Bronchial epithelial cell (primary cell): ENCODE results near the gene FBLL1. TPM values are rescaled to one million over a fixed set of nuclear protein-coding genes. Genes with fewer than 3 reads are reported as not detected.
A peak's percentile ranks its signal among the peaks of the same experiment; 100 is the strongest.

Experiments
- DNase-seq: peaks from one replicate; pipeline ENCODE4 v3.0.0-alpha.2; 2010; ENCODE audit warnings: low read depth
- FAIRE-seq: peaks from 2 replicates; lab custom pipeline; 2011; peaks lifted over from hg19 to GRCh38; lab: Jason Lieb, UNC
- H3K27me3 ChIP-seq: 2 replicates; pipeline ENCODE4 v1.5.1; 2011; ENCODE audit warnings: low read length; ENCODE audit not compliant: control insufficient read depth, insufficient read depth
- H3K36me3 ChIP-seq: 2 replicates; pipeline ENCODE4 v1.5.1; 2011; ENCODE audit warnings: low read length; ENCODE audit not compliant: control insufficient read depth, insufficient read depth
- H3K4me3 ChIP-seq: 2 replicates; pipeline ENCODE4 v1.5.1; 2011; ENCODE audit warnings: mild to moderate bottlenecking, low read depth, low read length, control low read depth
- total RNA-seq: library from RNA; depleted of rRNA; stranded (reverse); fragments of >200 nt; gene quantifications from 2 replicates; pipeline ENCODE4 v1.2.1, GENCODE V29; 2014
- TF ChIP-seq, protein P1 (sequence below): IDR thresholded peaks from 2 replicates; pipeline ENCODE4 v1.5.1; 2011; ENCODE audit warnings: mild to moderate bottlenecking, moderate library complexity, low read length, control low read depth, inconsistent platforms; ENCODE audit not compliant: insufficient read depth, severe bottlenecking

The FBLL1 gene
- total RNA-seq, 1 donor from 2014 or later, result not detected

- TF ChIP-seq, protein P1, sequence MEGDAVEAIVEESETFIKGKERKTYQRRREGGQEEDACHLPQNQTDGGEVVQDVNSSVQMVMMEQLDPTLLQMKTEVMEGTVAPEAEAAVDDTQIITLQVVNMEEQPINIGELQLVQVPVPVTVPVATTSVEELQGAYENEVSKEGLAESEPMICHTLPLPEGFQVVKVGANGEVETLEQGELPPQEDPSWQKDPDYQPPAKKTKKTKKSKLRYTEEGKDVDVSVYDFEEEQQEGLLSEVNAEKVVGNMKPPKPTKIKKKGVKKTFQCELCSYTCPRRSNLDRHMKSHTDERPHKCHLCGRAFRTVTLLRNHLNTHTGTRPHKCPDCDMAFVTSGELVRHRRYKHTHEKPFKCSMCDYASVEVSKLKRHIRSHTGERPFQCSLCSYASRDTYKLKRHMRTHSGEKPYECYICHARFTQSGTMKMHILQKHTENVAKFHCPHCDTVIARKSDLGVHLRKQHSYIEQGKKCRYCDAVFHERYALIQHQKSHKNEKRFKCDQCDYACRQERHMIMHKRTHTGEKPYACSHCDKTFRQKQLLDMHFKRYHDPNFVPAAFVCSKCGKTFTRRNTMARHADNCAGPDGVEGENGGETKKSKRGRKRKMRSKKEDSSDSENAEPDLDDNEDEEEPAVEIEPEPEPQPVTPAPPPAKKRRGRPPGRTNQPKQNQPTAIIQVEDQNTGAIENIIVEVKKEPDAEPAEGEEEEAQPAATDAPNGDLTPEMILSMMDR, result no peak
- no peak for DNase-seq
- Histone ChIP-seq H3K27me3 (peaks cover 2% of the 10 kb centered on the region), H3K4me3 (no peak overlapping the region), H3K36me3 (no peaks in the 10 kb centered on the region)
- no peak for FAIRE-seq
These were observed 8.1 kb downstream of the FBLL1 start for GRCh38 chr5:168537176-168537575.

- no peak for FAIRE-seq
These were observed 20.4 kb downstream of the FBLL1 start for GRCh38 chr5:168549554-168549953.

GRCh38 chr5:168550656-168551055 is 21.6 kb downstream of the FBLL1 start:
- H3K27me3 ChIP-seq, result no peaks in the 10 kb centered on the region
- TF ChIP-seq, protein P1, result no peak
- H3K4me3 ChIP-seq, result no peak overlapping the region
- peaks cover 1% of the 10 kb centered on the region for H3K36me3 ChIP-seq
- DNase-seq (no peak), FAIRE-seq (no peak)

More at GRCh38 chr5:168549554-168549953, 20.4 kb downstream of the FBLL1 start:
- TF ChIP-seq, protein P1, result no peak
- H3K4me3 ChIP-seq, result no peak overlapping the region
- H3K27me3 ChIP-seq, result no peaks in the 10 kb centered on the region
- DNase-seq, result no peak
- H3K36me3 ChIP-seq, result peaks cover 1% of the 10 kb centered on the region

DNA sequence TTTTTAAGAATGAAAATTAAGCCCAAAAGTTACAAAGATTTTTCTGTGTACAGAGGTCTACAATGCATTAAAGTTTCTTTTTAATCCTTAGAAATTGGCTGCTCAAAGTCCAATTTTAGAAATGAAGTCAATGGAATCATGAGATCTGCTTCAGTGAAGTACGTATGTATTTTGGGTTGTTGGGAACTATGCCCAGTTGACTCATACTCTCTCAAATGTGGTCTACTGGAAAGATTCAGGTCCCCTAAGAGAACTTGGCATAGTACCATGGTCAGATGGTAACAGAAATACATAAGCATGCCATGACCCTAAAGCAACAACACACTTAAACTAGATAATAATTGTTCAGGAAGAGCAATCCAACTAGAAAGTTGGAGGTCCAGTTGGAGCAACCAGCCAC is 23.0 kb downstream of the FBLL1 start:
- TF ChIP-seq, protein P1, result no peak
- Histone ChIP-seq H3K4me3 (no peak overlapping the region), H3K27me3 (no peaks in the 10 kb centered on the region), H3K36me3 (peaks cover 4% of the 10 kb centered on the region)
- no peak for FAIRE-seq
- DNase-seq, result peak; percentile 5

- FAIRE-seq (no peak), DNase-seq (no peak)
- TF ChIP-seq, protein P1, result no peak
- no peaks in the 10 kb centered on the region for H3K27me3 ChIP-seq
- H3K4me3 ChIP-seq, result no peak overlapping the region
- H3K36me3 ChIP-seq, result peaks cover 7% of the 10 kb centered on the region
These were observed 24.4 kb downstream of the FBLL1 start for GRCh38 chr5:168553377-168554130.
